Measurements from ENCODE around the gene KCNK6. TPM values are rescaled to one million over a fixed set of nuclear protein-coding genes. Genes with fewer than 3 reads are reported as not detected.

KCNK6 gene
- total RNA-seq, result 4.2 TPM
- long read RNA-seq, full-length matches to known transcripts, result 4 of 10 reads
- long read RNA-seq, partial matches to known transcripts, result 1 of 10 reads
- long read RNA-seq, other reads (novel, unspliced or antisense), result 5 of 10 reads

GRCh38 chr19:38319421-38320258, at the start of gene KCNK6:
KCNK6 (plus strand) TSS chr19:38319845; CDS start chr19:38319951, 106 bp downstream.
- Histone ChIP-seq H3K9me3 (replicated peaks) (no peaks in the 10 kb centered on the region), H3K27ac (replicated peaks) (peak within 1 kb of the TSS; percentile 87), H3K4me1 (peaks cover 74% of the 10 kb centered on the region), H3K36me3 (peaks cover 4% of the 10 kb centered on the region), H3K4me3 (peak within 1 kb of the TSS; percentile 83), H3K27me3 (ENCODE audit: low read depth) (no peaks in the 10 kb centered on the region)
- TF ChIP-seq CTCF (IDR thresholded peaks at IDR 0.05; ENCODE audit: borderline replicate concordance), result no peak
- intact Hi-C loops (cut with micrococcal nuclease), result no loop called here
- peak; percentile 46 for DNase-seq

- Histone ChIP-seq H3K4me3 (no peak overlapping the region), H3K36me3 (no peaks in the 10 kb centered on the region), H3K9me3 (replicated peaks) (no peaks in the 10 kb centered on the region), H3K4me1 (peaks cover 19% of the 10 kb centered on the region), H3K27ac (replicated peaks) (no peak overlapping the region), H3K27me3 (ENCODE audit: low read depth) (no peaks in the 10 kb centered on the region)
- no peak for TF ChIP-seq CTCF (IDR thresholded peaks at IDR 0.05; ENCODE audit: borderline replicate concordance)
- DNase-seq, result no peak
- intact Hi-C loops (cut with micrococcal nuclease), result no loop called here
Observed at GRCh38 chr19:38270587-38271167, 49.0 kb upstream of the KCNK6 start.

- no peak for DNase-seq
- Histone ChIP-seq H3K27me3 (ENCODE audit: low read depth) (no peaks in the 10 kb centered on the region), H3K36me3 (no peaks in the 10 kb centered on the region), H3K27ac (replicated peaks) (no peak overlapping the region), H3K9me3 (replicated peaks) (no peaks in the 10 kb centered on the region), H3K4me1 (peaks cover 47% of the 10 kb centered on the region), H3K4me3 (no peak overlapping the region)
- no peak for TF ChIP-seq CTCF (IDR thresholded peaks at IDR 0.05; ENCODE audit: borderline replicate concordance)
- intact Hi-C loops (cut with micrococcal nuclease), result no loop called here
Observed at GRCh38 chr19:38273499-38273898, 46.1 kb upstream of the KCNK6 start.

- Histone ChIP-seq H3K27me3 (ENCODE audit: low read depth) (no peaks in the 10 kb centered on the region), H3K36me3 (no peaks in the 10 kb centered on the region), H3K9me3 (replicated peaks) (no peaks in the 10 kb centered on the region), H3K27ac (replicated peaks) (peak overlapping the region; percentile 92), H3K4me3 (no peak overlapping the region), H3K4me1 (peaks cover 60% of the 10 kb centered on the region)
- intact Hi-C loops (cut with micrococcal nuclease), result no loop called here
- TF ChIP-seq CTCF (IDR thresholded peaks at IDR 0.05; ENCODE audit: borderline replicate concordance), result no peak
- DNase-seq, result peak; percentile 33
Observed at GRCh38 chr19:38274739-38275138, 44.9 kb upstream of the KCNK6 start.

GRCh38 chr19:38276942-38277517, 42.6 kb upstream of the KCNK6 start:
- H3K9me3 ChIP-seq (replicated peaks), result no peaks in the 10 kb centered on the region
- no peak for DNase-seq
- H3K27ac ChIP-seq (replicated peaks), result peak overlapping the region; percentile 92
- H3K36me3 ChIP-seq, result no peaks in the 10 kb centered on the region
- H3K4me1 ChIP-seq, result peaks cover 83% of the 10 kb centered on the region
- TF ChIP-seq CTCF (IDR thresholded peaks at IDR 0.05; ENCODE audit: borderline replicate concordance), result no peak
- H3K4me3 ChIP-seq, result no peak overlapping the region
- intact Hi-C loops (cut with micrococcal nuclease), result no loop called here
- H3K27me3 ChIP-seq (ENCODE audit: low read depth), result no peaks in the 10 kb centered on the region
